ENCODE results near the gene DLG5.

DNA sequence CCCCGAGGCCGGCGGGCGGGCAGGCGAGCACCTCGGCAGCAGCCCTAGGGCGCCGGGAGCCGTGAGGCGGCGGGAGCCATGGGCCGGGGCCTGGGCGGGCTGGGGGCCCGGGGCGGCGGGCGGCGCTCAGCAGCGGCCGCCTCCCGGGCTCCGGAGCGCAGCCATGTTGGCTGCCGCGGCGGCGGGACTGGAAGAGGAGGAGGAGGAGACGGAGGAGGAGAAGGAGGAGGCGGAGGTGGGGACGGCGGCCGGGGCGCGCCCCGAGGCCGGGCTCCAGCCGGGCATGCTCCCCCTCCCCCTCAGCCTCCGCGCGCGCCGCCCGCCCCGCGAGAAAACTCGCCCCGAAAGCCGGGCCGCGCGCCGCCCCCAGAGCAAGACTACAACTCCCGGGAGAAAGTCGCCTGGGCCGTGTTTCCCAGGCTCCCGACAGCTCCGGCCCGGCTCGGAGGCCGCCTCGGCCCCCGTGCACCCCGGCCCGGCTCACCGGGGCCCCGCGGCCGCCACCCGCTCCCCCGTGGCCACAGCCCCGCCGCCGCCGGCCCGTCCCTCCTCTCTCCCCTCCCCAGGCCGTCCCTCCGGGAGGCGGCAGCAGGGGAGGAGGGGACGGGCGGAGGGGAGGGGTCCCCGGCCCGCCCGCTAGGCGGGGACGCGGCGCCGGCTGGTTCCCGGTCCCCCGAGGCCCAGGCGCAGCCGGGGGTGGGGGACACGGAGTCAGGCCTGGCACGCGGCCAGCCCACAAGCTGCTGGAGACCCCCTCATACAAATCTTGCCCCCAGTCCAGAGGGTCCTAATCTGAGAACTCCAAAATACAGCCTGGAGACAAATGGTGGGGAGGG, at the start of gene DLG5:
- TF ChIP-seq POLR2A (IDR thresholded peaks at IDR 0.05; ENCODE audit: low read length) (no peak), GATA1 (IDR thresholded peaks at IDR 0.05; ENCODE audit: low read depth, low read length) (no peak)

Data from erythroblast (primary cell).